GM10248 (cell line): ENCODE data around the gene PKHD1.

Experiments used
- CTCF ChIA-PET: fragments of 300-600 bp; sonication (Branson Sonifier 250); formaldehyde crosslinking; extraction: SDS; loops from one replicate; lab custom pipeline; 2021; ENCODE audit warnings: antibody characterized with exemption; lab: Yijun Ruan, JAX
- POLR2A ChIA-PET: fragments of 350-650 bp; sonication (Branson Sonifier 250); formaldehyde crosslinking; extraction: SDS; loops from one replicate; lab custom pipeline; 2020; ENCODE audit warnings: antibody characterized with exemption; lab: Yijun Ruan, JAX
- DNase-seq: peaks from one replicate; pipeline ENCODE4 v3.0.0; 2012; ENCODE audit errors: extremely low spot score
- TF ChIP-seq, protein P1 (sequence below): IDR thresholded peaks from 2 replicates; pipeline ENCODE4 v1.5.1; 2012; ENCODE audit warnings: mild to moderate bottlenecking, low read depth; ENCODE audit errors: extremely low read depth, missing control alignments, control extremely low read depth

The PKHD1 gene

DNA sequence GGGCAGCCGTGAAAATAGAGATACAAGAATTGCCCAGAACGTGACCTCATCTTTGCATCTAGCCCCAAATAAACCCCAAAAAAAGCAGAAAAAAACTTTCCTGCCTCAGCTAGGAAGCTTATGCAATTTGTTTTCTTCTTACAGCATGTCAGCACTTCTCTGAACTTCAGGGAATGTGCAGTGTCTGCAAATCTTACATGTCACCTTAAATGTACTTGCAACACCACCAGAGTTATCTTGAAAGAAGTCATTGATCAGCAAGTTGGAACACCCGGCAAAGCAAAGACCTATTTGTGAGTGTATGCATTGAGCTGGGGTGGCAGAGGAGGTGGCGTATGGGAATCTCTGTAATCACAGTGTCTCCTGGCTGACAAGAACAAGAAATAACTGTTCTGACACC, 123.4 kb downstream of the PKHD1 start:
- TF ChIP-seq, protein P1, sequence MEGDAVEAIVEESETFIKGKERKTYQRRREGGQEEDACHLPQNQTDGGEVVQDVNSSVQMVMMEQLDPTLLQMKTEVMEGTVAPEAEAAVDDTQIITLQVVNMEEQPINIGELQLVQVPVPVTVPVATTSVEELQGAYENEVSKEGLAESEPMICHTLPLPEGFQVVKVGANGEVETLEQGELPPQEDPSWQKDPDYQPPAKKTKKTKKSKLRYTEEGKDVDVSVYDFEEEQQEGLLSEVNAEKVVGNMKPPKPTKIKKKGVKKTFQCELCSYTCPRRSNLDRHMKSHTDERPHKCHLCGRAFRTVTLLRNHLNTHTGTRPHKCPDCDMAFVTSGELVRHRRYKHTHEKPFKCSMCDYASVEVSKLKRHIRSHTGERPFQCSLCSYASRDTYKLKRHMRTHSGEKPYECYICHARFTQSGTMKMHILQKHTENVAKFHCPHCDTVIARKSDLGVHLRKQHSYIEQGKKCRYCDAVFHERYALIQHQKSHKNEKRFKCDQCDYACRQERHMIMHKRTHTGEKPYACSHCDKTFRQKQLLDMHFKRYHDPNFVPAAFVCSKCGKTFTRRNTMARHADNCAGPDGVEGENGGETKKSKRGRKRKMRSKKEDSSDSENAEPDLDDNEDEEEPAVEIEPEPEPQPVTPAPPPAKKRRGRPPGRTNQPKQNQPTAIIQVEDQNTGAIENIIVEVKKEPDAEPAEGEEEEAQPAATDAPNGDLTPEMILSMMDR = no peak
- DNase-seq = no peak
- POLR2A ChIA-PET = no interaction called here
- CTCF ChIA-PET = interaction anchor here (0.8 to 7.9 kb wide), 8 partner anchors 9 to 169 kb away, joined by 3 to 69 read pairs (median 4); no protein-coding TSS in a partner anchor

DNA sequence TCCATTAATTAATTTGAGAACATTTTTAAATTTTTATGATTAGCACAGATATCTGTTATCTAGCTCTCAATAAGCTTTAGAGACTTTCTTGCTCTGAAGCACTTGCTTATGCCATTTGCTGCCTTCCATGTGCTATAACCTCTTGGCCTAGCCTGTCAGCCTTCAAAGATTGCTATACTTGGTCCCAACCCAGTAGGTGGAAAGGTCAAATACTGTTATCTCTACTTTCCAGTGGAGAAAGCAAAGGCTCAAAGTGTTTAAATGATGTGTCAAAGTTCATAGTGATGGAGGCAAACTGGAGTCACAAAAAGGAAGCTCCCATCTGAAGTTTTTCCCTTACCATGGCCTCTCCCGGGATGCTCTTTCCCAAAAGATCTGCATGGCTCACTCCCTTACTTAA, 125.1 kb downstream of the PKHD1 start:
- TF ChIP-seq, protein P1 = no peak
- ChIA-PET POLR2A (no interaction called here), CTCF (interaction anchor here (0.7 to 7.9 kb wide), 13 partner anchors 11 to 501 kb away, joined by 3 to 69 read pairs (median 4); no protein-coding TSS in a partner anchor)
- no peak for DNase-seq

DNA sequence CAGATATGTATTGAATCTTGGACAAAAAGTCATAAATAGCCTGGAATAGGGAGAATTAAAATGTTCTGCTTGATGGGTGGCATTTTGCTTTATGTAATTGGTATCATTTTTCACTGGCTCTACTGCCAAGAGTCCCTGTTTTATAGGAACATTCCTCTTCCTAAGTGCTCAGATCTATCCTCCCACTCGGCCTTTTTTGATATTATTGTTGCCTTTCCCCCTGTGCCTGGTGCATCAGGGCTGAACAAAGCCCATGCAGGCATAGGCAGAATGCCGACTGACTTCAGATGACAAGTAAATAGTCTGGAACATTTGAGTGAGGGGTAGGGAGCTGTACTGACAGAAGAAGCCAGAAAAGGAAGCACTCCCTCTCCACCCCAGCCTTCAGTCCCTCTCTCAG, 127.0 kb downstream of the PKHD1 start:
- CTCF ChIA-PET = interaction anchor here (0.6 to 7.9 kb wide), 39 partner anchors 8 to 1304 kb away, joined by 3 to 69 read pairs (median 4); no protein-coding TSS in a partner anchor
- POLR2A ChIA-PET = no interaction called here
- no peak for DNase-seq
- TF ChIP-seq, protein P1 = no peak

DNA sequence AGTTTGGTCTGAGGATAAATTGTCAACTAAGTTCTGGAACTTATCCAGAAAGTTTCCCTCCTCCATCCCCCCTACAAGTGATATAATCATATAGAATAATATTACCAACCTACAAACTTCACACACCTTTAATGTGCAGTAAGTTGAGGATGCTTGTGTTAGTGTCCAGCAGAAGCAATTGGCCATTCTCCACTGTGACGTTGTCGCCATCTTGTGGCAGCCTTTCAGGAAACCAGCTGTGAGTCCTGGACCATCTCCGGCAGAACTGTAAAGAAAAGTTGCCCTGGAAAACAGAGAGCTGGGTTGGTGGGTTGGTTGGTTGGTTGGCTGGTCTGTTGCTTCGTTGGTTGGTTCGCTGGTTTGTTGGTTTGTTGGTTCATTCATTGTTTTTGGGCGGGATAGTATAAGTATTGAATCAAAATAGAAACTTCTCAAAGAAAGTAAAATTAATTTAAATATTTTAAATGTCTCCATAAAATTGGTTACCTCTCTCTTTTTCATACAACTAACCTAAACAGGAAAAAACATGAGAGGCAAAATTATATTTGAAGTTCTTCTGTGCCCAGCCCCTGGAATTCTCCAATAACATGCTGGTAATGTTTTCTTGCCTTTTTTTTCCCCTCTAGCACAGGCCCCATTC, 127.5 kb downstream of the PKHD1 start:
- POLR2A ChIA-PET = no interaction called here
- TF ChIP-seq, protein P1 = peak; percentile 89

DNA sequence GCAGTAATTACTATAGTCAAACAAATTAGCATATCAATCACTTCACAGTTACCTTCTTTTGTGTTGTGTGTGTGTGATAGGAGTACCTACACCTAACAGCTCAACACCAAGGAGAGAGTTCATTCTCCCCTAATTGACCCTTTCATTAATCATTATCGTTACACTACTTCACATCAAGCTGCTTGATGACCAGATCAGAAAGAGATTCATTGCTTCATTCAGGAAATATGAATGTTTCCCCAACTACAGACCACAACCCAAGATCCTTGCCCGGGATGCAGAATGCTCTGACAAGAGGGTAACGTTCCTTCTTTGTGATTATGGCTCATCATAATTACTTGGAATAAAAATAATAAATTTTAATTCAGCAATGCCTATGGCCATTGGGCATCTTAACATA, 132.7 kb downstream of the PKHD1 start:
- ChIA-PET POLR2A (no interaction called here), CTCF (interaction anchor here (1.3 kb wide), 2 partner anchors 10 to 26 kb away, joined by 3 to 5 read pairs; no protein-coding TSS in a partner anchor)
- no peak for DNase-seq
- TF ChIP-seq, protein P1 = no peak

More for the DNA sequence above, 127.5 kb downstream of the PKHD1 start:
- CTCF ChIA-PET = interaction anchor here (0.6 to 7.9 kb wide), 43 partner anchors 8 to 1303 kb away, joined by 3 to 69 read pairs (median 4); no protein-coding TSS in a partner anchor
- DNase-seq = peak; percentile 38

DNA sequence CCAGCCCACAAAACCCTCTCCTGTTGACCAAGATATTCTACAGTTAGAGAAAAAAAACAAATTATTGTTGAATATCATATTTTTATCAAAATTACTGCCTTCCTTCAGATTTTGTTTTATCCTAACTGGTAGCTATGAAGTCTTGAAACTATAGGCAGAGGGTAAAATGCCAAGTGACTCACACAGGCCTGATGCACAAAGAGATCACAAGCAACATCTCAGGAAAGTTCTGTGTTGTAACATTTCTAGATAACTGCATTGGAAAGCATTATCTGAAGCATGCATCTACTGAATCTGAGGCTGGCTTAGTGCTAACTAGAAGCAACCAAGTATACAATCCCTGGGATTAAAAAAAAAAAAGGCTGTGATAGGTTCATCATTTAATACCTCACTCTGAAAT, 134.2 kb downstream of the PKHD1 start:
- no peak for DNase-seq
- ChIA-PET CTCF (interaction anchor here (1.0 to 2.2 kb wide), 5 partner anchors 8 to 99 kb away, joined by 3 to 7 read pairs (median 4); no protein-coding TSS in a partner anchor), POLR2A (no interaction called here)
- TF ChIP-seq, protein P1 = no peak
